Activated T-cell treated with anti-CD3 and anti-CD28 coated beads for 1 hour (primary cell): ENCODE results near the gene LASP1NB.

Source experiments
- DNase-seq: peaks from one replicate; pipeline ENCODE4 v3.0.0-alpha.2; 2020; ENCODE audit warnings: low read depth

The LASP1NB gene

DNA sequence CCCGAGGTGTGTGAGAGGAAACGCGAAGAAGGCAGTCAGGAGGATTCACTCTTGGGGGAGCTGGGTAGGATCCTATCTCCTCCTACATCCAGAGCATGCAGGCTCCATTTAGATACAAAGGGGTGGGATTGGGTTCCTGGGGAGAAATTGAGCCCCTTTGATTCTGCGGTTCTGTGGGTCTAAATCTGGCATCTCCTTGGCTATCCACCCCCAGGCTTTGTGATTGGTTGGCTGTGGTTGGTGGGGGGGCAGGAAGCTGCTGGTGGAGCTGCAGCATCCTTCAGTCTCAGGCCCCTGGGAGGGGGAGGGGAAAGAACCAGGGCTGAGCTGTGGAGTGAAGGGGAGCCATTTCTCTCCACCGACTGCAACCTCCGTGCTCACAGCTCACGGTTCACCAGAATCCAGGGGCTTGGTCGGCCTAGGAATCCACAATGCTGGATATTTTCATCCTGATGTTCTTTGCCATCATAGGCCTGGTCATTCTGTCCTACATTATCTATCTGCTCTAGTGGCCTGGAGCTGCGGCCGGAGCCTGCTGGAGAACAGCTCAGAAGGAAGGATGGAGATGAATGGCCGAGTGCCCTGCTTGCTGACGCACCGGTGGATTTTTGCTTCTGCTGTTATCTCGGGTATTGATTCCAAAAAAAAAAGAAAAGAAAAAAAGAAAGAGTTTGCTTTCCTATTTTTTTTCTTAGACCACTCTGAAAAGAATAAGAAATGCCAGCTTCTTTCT is at the start of gene LASP1NB:
Gene LASP1NB, plus strand, starts transcription at position 352 of the 733 bp plus-strand sequence.
- peak; percentile 29 for DNase-seq

DNA sequence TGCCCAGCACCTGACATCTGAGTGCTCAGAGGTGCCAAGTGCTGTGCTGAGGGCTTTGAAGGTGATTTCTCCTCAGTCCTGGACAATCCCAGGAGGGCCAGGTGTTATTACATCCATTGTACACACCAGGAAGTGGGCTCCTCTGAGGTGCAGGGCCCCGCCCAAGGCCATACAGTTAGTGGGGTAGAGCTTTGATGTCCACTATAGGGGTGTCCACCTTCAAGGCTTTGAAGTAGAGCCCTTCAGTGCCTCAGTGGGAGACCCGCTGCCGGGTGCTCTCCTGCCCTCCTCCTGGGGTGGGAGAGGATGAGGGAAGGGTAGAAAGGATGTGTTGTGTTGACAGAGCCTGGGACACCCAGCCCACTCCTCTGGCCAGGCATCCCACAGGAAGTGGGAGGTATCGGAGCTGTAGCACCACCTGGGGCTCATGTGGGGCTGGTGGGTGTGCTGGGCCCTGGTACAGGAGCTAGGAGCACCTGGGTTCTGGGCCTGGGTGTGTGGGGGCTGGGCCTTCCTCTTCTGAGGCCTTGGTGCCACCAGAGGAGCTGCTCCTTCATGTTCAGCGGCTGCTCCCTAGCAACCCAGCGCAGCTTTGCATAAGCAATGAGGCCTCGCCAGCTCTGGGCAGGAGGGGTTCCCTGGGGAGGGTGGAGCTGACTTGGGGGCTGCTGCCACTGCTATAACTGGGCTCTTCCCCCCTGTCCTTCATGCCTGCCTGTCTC is 48.1 kb upstream of the LASP1NB start:
- no peak for DNase-seq

DNA sequence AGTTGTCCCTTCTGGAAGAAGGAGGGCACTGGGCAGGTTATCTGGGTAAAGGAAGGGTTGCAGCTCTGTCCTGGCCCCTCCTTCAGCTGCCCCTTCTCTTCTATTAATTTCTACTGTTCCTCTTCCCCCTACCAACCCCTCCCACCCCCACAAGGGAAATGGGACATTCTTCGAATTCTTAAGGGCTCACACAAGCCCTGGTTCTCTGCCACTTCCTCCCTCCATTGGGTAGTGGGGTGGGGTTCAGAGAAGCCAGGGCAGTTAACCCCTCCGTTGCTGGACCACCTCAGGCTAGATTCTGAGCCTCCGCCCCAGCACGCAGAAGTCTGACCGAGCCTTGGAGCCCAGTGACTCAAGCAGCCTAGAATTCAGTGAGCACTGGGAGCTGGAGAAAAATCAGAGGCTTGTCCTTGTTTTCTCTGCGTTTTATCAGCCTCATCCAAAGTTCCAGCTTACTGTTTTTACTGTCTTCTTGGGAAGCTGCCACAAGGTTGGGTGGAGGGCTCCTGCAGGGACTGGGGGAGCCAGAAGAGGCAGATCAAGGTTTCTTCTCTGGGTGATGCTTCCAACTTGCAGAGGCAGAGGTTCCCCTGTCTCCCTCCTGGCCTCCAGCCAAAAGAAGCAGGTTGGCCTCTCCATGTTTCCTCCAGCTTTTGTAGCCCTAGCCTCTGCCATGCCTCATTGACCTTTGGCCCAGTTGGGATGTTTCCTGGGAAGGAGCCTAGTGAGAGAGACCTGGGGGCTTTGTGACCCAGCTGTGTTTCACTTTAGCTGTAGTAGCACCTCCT is 45.3 kb upstream of the LASP1NB start:
- no peak for DNase-seq

DNA sequence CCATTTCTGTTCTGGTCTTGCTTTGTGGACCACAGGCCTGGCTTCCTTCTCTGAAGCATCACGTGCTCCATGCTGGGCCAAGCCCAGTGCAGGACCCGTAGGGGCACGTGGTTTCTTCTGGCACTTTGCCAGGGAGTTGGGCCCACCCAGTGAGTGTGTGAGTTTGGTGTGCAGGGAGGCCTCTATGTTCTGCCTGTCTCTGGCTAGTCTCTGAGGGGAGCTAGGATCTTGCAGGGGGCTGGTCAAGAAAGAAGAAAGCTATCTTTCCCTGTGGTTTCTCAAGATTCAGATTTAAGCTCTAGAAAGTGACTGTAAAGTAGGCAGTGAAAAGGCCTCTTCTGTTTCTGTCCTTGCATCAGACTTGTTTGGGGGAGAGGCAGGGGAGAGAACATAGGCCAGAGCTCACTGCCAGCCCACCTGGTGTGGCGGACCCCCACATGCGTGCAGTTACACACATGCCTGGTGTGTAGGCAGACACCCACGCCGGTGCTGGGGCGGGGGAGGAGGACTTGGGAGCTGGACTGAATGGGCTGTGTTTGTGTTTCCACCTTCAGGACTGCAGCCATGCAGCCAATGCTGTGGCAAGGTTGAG is 43.7 kb upstream of the LASP1NB start:
- DNase-seq, result no peak

DNA sequence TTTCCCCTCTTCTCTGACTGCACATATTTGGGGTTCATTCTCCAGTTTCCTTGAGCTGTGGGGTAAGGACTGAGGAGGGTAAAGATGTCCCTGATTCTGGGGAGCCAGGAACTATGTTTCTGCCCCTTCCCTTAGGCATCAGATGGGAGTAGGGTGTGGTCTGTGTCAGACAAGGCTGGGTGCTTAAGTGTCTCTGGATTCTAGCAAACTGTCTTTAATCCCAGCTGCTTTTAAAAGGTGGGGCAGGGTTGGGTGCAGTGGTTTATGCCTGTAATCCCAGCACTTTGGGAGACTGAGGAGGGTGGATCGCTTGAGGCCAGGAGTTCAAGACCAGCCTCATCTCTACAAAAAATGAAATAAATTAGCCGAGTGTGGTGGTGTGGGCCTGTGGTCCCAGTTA is 42.5 kb upstream of the LASP1NB start:
- DNase-seq, result no peak

DNA sequence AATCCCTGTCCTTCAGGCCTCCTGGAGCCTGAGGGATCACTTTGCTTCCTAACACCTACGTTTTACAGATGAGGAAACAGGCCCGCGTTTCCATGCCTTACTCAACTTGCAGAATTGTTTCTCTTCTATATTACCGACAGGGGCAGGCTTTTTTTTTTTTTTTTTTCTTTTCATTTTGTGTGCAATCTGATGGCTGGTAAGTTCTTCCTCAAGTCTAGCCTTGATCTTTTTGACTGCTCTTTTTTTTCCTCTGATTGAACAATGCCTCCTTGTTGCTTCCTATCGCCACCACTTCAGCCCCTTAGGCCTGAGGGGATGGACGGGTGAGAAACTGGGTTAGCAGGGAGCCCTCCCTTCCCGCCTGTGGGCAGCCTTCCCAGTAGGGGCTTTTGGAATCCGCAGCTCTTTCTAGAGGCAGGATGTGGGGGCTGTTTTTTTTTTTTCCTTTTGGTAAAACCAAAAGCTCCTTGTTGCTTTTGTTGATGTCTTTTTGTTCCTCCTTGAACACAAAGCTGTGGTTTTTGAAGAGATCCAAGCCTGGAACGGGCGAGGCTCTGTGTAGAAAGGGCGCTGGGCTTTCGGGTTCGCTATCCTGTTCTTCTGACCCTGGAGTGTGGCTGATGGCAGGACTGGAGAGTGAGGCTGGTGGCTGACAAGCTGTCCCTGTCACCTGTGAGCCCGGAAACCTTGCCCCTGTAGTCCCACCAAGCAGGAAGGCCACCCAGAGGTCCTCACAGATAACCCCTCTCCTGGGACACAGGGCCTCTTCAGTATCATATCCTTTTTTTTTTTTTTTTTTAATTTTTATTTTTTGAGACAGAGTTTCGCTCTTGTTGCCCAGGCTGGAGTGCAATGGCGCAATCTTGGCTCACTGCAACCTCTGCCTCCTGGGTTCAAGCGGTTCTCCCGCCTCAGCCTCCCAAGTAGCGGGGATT is 41.6 kb upstream of the LASP1NB start:
- no peak for DNase-seq

DNA sequence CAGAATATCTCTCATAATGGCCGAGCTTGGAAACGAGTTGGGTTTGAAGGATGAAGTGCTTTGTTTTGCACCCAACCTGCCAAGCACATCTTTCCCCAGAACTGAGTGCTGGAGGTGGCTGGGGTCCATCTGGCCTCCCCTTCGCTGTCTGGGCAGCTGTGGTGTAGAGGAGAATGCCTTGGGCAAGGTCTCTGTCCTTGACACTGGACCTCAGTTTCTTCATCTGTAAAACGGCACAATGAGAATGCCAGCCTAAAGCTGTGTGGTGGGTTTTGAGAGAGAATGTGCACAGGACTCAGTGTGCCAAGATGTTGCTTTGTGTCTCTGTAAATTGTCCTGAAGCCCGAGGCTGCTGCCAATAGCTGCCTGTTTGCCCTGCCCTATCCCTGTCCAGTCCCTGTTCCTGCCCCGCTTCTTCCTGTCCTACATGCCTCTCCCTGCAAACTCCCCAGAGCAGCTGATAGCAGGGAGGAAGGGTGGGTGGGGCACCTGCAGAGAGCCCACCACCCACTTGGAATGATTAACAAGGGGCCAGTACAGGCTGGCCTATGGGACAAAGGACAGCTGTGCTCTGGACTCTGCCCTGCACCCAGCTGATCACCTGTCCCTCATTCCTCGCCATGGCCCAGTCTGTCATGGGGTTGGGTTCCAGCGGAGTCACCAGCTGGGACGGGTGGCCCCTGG is 40.2 kb upstream of the LASP1NB start:
- DNase-seq, result no peak

DNA sequence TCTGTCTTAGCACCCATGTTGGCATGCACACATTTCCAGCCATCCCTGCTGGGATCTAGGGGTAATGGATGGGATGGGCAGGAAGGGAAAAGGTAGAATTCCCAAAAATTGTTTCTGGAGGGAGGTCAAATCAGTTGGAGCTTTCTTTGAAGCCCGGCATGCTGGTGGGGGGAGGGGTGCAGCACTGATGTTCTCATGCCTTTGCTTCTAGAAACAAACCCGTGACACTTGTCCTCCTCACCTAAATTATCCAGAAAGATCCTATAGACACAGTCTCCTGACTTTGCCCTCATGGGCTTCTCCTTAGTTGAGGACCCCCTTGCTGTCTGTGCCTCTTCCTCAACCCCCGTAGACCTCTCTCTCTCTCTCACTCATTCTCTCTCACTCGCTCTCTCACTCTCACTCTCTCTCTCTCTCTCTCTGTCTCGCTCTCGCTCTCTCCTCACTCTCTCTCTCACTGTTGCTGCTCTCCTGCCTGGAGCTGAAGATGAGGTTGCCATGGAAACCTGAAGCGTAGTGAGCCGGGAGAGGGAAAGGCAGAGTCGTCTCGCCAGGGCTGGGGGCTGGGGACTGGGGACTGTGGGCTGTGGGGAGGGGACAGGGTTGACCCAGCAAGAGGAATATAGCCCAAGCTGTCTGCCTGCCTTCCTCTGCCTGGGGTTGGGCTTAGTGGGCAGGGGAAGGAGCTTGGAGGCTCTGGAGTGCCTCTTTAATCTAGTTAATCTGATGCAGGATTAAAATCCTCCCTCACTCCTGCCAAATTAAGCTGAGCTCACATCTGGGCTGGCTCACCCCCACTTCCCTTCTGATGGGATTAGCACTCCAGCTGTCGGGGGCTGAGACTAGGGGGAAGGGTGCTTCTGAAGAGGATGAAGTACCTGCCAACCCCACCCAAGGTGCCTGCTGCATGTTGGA is 39.4 kb upstream of the LASP1NB start:
- no peak for DNase-seq

DNA sequence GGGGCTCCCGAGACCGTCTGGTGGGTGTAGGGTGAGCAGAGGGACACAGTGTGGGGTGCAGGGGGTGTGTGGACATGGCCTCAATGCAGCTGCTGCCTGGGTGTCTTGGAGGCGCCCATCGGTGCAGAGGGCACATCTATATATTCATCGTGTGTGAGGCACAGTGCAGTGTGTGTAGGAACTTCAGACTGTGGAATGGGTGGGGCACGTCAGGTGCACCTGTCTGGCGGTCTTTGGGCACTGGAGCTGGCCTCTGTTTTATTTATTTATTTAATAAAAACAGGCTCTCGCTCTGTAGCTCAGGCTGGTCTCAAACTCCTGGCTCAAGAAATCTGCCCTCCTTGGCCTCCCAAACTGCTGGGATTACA is 38.8 kb upstream of the LASP1NB start:
- DNase-seq, result no peak

DNA sequence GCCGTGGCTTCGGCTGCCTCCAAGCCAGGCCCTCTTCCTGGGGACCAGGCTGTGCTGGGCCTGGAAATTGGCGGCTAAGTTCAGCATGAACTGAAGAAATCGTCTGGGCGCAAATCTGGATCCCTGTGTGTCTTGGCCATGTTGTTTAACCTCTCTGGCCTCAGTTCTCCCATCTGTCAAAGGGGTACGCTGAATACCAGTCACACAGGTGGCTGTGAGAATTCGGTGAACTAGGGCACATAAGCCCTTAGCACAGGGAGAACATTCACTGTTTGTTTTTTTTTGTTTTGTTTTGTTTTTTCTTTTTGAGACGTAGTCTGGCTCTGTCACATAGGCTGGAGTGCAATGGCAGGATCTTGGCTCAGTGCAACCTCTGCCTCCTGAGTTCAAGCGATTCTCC is 36.6 kb upstream of the LASP1NB start:
- no peak for DNase-seq

DNA sequence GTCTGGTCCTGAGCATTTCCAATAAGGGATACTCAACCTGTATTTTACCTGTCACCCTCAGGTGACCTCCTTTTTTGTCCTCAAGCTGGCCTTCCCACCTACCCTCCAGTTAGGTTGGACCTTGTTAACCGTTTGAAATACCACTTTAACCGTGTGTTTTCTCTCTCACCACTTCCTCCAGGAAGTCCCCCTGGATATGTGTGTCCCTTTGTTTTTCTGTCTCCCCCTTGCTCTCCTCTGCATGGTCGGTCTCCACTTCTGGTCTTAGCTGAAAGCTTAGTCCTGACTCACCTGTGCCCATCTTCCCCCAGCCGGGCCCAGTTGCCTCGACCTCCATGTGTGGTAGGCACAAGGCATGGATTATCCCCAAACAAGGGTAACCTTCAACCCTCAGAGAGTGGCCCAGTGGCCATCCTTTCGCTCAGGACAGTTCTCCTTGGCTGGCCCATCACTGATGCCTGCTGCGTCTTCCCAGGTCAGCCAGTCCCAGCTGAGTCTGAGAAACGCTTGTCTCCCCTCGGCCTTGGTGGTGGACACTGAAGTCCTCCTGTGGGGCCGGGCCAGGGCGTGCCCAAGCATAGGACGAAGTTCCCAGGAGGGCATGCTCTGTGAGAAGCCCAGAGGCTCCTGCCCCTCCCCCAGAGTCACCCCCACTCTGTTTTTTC is 35.5 kb upstream of the LASP1NB start:
- no peak for DNase-seq

DNA sequence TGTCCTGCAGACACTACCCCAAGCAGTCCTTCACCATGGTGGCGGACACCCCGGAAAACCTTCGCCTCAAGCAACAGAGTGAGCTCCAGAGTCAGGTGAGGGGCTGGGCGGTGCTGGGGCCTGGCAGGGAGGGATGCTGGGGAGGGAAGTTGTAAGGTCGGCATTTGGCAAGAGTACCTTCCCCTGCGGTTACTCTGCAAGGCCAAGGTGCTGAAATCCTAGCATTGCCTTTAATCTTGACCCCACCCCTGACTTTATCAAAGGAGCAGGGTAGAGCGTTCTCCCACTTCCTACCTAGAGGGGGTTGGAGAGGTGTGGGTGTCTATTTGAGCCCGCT is 35.0 kb upstream of the LASP1NB start:
- no peak for DNase-seq

DNA sequence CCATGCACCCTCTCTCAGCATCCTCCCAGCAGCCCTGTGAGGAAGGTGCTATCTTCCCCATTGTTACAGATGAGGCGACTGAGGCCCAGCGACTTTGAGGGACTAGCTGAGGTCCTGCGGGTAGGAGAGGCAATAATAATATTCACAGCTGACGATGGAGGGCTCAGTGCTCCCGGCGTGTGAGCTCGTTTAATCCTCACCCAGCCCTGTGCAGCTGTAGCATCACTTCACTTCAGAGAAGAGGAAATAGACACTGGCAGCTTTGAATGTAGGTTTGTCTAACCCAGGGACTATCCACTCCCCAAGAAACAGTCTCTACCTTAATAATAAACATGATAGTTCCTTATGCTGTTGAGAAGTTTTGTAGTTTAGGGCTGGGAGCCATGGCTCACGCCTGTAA is 34.0 kb upstream of the LASP1NB start:
- no peak for DNase-seq

DNA sequence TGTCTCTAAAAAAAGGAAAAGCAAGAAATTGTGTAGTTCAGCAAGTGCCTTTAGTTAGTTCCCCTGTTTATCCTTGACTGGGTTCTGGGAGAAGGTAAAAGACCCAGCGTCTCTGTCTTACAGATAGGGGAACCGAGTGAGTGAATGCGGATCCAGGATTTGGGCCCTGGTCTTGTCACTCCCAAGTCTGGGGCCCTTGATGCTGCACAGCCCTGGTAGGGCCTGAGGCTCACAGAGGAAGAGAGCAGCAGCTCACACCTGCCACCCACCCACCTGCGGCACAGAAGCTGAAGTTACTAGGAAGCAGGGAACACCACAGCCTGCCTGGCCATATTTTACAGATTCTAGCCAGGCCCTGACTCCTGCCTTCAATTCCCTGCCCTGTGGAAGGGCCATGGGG is 33.3 kb upstream of the LASP1NB start:
- DNase-seq, result no peak

DNA sequence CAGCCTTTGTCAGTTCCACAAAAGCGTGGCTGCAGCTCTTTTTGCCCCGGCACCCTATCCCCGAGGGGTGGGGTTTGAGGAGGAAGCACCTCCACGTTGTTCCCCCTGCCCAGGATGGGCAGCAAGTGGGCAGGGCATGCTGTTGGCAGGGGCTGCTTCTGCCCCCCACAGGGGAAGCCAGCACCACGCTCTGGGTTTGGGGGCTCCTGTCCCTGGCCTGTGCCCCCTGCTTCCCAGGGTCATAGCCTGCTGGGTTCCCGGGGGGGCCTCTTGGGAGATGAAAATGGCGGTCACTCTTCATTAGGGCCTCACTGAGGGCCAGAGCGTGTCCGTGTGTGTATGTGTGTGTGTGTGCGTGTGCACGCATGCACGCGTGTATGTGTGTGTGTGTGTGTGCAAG is 32.8 kb upstream of the LASP1NB start:
- no peak for DNase-seq

DNA sequence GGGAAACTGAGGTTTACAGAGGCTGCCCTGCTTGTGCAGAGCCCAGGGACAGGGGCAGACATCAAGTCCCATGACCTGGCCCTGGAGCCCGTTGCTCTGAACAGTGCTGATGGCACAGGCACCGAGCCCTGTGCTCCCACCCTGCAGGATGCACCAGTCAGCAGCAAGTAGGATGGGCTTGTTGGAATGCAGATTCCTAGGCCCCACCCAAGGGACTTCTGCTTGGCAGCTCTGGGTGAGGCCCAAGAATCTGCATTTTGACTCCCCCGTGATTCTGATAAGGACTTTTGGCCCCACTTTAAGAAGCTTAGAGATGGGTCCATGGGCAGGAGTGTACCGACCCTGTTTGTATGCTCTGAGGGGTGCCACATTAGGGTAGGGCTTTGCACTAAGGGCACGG is 32.3 kb upstream of the LASP1NB start:
- DNase-seq, result no peak

DNA sequence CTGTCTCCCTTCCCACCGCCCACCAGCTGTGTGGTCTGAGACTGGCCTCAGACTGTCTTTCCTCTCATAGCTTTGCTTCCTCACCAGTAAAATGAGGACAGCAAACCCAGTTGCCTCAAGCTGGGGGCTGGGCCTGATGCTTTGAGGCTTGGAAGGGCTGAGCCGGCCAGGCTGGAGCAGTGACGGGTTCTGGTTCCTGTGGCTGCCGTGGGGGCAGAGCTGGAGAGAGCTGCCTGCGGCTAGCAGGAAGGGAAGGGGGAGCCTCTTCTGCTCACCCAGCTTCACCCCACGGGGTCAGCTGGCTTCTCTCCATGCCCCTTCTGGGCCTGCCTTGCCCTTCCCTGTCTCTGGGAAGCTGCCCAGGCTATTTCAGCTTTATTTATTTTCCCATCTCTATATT is 31.8 kb upstream of the LASP1NB start:
- DNase-seq, result no peak

DNA sequence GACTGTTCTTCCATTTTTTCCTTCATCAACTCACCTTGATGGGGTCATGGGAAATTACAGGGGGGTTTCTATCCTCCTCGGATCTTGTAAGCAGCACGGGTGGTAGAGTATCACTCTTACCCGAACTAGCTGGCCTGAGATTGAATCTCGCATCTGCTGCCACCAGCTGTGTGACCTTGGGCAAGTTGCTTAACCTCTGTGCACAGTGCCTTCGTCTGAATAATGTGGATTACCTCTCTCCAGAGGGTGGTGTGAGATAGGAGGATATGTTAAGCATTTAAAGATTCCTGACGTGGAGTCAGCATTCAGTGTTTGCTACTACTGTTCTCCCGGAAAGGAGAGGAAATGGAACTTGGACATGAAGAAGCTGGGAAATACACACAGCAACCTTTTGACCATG is 31.1 kb upstream of the LASP1NB start:
- no peak for DNase-seq

DNA sequence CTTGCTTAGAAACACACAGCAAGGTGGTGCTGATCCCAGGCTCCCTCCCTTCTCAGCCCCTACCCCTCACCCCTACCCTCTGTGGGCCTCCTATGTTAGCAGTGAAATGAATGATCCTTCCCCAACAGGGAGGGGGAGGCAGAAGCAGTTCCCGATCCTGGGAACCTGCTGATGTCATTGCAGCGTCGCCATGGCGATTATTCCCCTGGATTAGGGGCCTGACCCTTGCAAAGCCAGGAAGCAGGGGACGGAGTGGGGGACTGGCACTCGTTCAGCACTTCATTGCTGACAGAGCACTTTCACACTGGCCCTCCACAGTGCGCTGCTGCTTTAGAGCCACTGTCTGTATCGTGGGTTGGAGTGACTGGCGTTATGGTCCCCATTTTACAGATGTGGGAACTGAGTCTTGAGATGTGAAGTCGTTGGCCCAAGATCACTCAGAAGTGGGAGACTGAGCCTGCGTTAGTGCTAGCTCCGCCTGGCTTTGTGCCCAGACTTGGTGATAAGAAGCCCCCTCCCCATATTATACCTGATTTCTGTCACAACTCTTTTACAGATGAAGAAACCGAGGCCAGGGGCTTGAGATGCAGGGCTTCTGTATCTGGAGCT is 29.0 kb upstream of the LASP1NB start:
- no peak for DNase-seq
